H9 (cell line): ENCODE results near the gene AP3S2. TPM values are rescaled to one million over a fixed set of nuclear protein-coding genes. Genes with fewer than 3 reads are reported as not detected.

ENCODE experiments used
- DNase-seq: peaks from one replicate; pipeline ENCODE4 v3.0.0-alpha.2; 2017
- H2AFZ ChIP-seq: one replicate; pipeline ENCODE4 v1.6.1; 2013; ENCODE audit warnings: mild to moderate bottlenecking, low read length, control low read depth, moderate library complexity
- H2AK5ac ChIP-seq: 2 replicates; pipeline ENCODE4 v1.6.1; 2013; ENCODE audit warnings: low read length, control low read depth, mixed read lengths; ENCODE audit not compliant: insufficient read length
- H2BK120ac ChIP-seq: one replicate; pipeline ENCODE4 v1.6.1; 2013; ENCODE audit warnings: low read depth, mild to moderate bottlenecking, low read length, control low read depth, inconsistent platforms; ENCODE audit not compliant: poor library complexity, severe bottlenecking
- H2BK12ac ChIP-seq: 2 replicates; pipeline ENCODE4 v1.6.1; 2013; ENCODE audit warnings: low read length, control low read depth, mixed read lengths, low read depth; ENCODE audit not compliant: insufficient read length
- H2BK15ac ChIP-seq: 2 replicates; pipeline ENCODE4 v1.6.1; 2013; ENCODE audit warnings: low read depth, low read length, control low read depth
- H2BK20ac ChIP-seq: one replicate; pipeline ENCODE4 v1.6.1; 2013; ENCODE audit warnings: low read depth, mild to moderate bottlenecking, low read length, control low read depth, inconsistent platforms; ENCODE audit not compliant: poor library complexity, severe bottlenecking
- H2BK5ac ChIP-seq: 2 replicates; pipeline ENCODE4 v1.6.1; 2013; ENCODE audit warnings: low read length, control low read depth, mixed read lengths; ENCODE audit not compliant: insufficient read length
- H3K14ac ChIP-seq: 2 replicates; pipeline ENCODE4 v1.6.1; 2013; ENCODE audit warnings: low read length, control low read depth; ENCODE audit not compliant: insufficient read depth
- H3K18ac ChIP-seq: 2 replicates; pipeline ENCODE4 v1.6.1; 2013; ENCODE audit warnings: low read depth, mild to moderate bottlenecking, mixed read lengths, low read length, control low read depth; ENCODE audit not compliant: insufficient read length
- H3K23ac ChIP-seq: 2 replicates; pipeline ENCODE4 v1.6.1; 2013; ENCODE audit warnings: low read length, control low read depth, mixed read lengths, low read depth; ENCODE audit not compliant: insufficient read length
- H3K23me2 ChIP-seq: 2 replicates; pipeline ENCODE4 v1.6.1; 2013; ENCODE audit warnings: low read depth, mild to moderate bottlenecking, mixed read lengths, low read length, control low read depth; ENCODE audit not compliant: insufficient read length, poor library complexity, severe bottlenecking
- H3K27ac ChIP-seq: 2 replicates; pipeline ENCODE4 v1.5.1; 2013; ENCODE audit warnings: low read length, control low read depth, mixed read lengths, low read depth; ENCODE audit not compliant: insufficient read length
- H3K27me3 ChIP-seq: 2 replicates; pipeline ENCODE4 v1.6.1; 2013; ENCODE audit warnings: low read length, control low read depth, inconsistent platforms; ENCODE audit not compliant: insufficient read depth
- H3K4ac ChIP-seq: 2 replicates; pipeline ENCODE4 v1.6.1; 2013; ENCODE audit warnings: low read depth, mild to moderate bottlenecking, control low read depth, inconsistent platforms, low read length, moderate library complexity
- H3K4me1 ChIP-seq: 2 replicates; pipeline ENCODE4 v1.6.1; 2013; ENCODE audit warnings: low read length, control low read depth, inconsistent platforms; ENCODE audit not compliant: insufficient read depth
- H3K4me2 ChIP-seq: 2 replicates; pipeline ENCODE4 v1.6.1; 2013; ENCODE audit warnings: low read length, control low read depth, mixed read lengths; ENCODE audit not compliant: insufficient read length, insufficient read depth
- H3K56ac ChIP-seq: 2 replicates; pipeline ENCODE4 v1.6.1; 2013; ENCODE audit warnings: low read depth, mild to moderate bottlenecking, mixed read lengths, low read length, control low read depth; ENCODE audit not compliant: insufficient read length
- H3K79me1 ChIP-seq: 2 replicates; pipeline ENCODE4 v1.6.1; 2013; ENCODE audit warnings: low read depth, mild to moderate bottlenecking, moderate library complexity, low read length, control low read depth, inconsistent platforms; ENCODE audit not compliant: insufficient read depth, poor library complexity, severe bottlenecking
- H3K79me2 ChIP-seq: 2 replicates; pipeline ENCODE4 v1.6.1; 2013; ENCODE audit warnings: low read length, control low read depth, inconsistent platforms; ENCODE audit not compliant: insufficient read depth
- H3K9ac ChIP-seq: 2 replicates; pipeline ENCODE4 v1.6.1; 2013; ENCODE audit warnings: low read length, control low read depth, mixed read lengths; ENCODE audit not compliant: insufficient read length; ENCODE audit errors: extremely low read depth
- H3K9me3 ChIP-seq: one replicate; pipeline ENCODE4 v1.6.1; 2013; ENCODE audit warnings: low read depth, low read length, inconsistent platforms; ENCODE audit not compliant: control insufficient read depth
- H3T11ph ChIP-seq: one replicate; pipeline ENCODE4 v1.6.1; 2013; ENCODE audit warnings: mild to moderate bottlenecking, low read length, control low read depth, inconsistent platforms
- H4K20me1 ChIP-seq: one replicate; pipeline ENCODE4 v1.6.1; 2013; ENCODE audit not compliant: control insufficient read depth, insufficient read length, insufficient read depth
- H4K5ac ChIP-seq: 2 replicates; pipeline ENCODE4 v1.6.1; 2013; ENCODE audit warnings: low read depth, mild to moderate bottlenecking, mixed read lengths, low read length, control low read depth; ENCODE audit not compliant: insufficient read length
- H4K8ac ChIP-seq: replicated peaks from 2 replicates; pipeline ENCODE4 v1.6.1; 2013; ENCODE audit warnings: low read length, control low read depth, mixed read lengths, low read depth; ENCODE audit not compliant: insufficient read length
- H4K91ac ChIP-seq: 2 replicates; pipeline ENCODE4 v1.6.1; 2013; ENCODE audit warnings: low read depth, mild to moderate bottlenecking, moderate library complexity, mixed read lengths, low read length, control low read depth; ENCODE audit not compliant: insufficient read length
- H3K27ac Mint-ChIP-seq, 3 experiments: 2 replicates in 2 of 3; 3 replicates in 1 of 3; pipeline ENCODE4 v1.8.0; 2020 to 2021; ENCODE audit warnings: mixed read lengths in 3 of 3, mild to moderate bottlenecking in 1 of 3, moderate library complexity in 1 of 3
- H3K27me3 Mint-ChIP-seq: 2 replicates; pipeline ENCODE4 v1.8.0; 2021; ENCODE audit warnings: low read depth, mild to moderate bottlenecking, moderate library complexity, mixed read lengths
- H3K36me3 Mint-ChIP-seq, 3 experiments: 2 replicates in 2 of 3; 3 replicates in 1 of 3; pipeline ENCODE4 v1.8.0; 2020 to 2021; ENCODE audit warnings: low read depth in 3 of 3, mixed read lengths in 3 of 3; ENCODE audit not compliant: insufficient read depth in 1 of 3
- H3K4me1 Mint-ChIP-seq, 2 experiments: 2 replicates each; pipeline ENCODE4 v1.8.0; 2020; ENCODE audit warnings: mixed read lengths in 2 of 2
- H3K4me3 Mint-ChIP-seq, 2 experiments: 2 replicates in 1 of 2; 3 replicates in 1 of 2; pipeline ENCODE4 v1.8.0; 2020 to 2021; ENCODE audit warnings: mild to moderate bottlenecking in 2 of 2, mixed read lengths in 2 of 2, moderate library complexity in 1 of 2
- H3K9me3 Mint-ChIP-seq, 2 experiments: 2 replicates in 1 of 2; 3 replicates in 1 of 2; pipeline ENCODE4 v1.8.0; 2020; ENCODE audit warnings: mild to moderate bottlenecking in 2 of 2, mixed read lengths in 2 of 2, moderate library complexity in 1 of 2
- CTCF ChIP-seq: fragments of 200-600 bp; sonication (generic); conservative IDR thresholded peaks from 3 replicates; pipeline ENCODE4 v1.8.0; 2021; ENCODE audit warnings: antibody characterized with exemption, mild to moderate bottlenecking
- WGBS: extraction: QIAGEN DNeasy Blood & Tissue Kit; methylation state at CpG from one replicate; pipeline ENCODE4 v1.1.7; 2013; ENCODE audit warnings: missing lambda C conversion rate, low lambda C conversion rate, mixed read lengths; ENCODE audit not compliant: insufficient read length; ENCODE audit errors: extremely low coverage; 5-methylcytosine and 5-hydroxymethylcytosine counted together
- total RNA-seq: library from RNA; stranded (reverse); gene quantifications from 2 replicates; pipeline ENCODE4 v1.2.1, GENCODE V29; 2021

Gene AP3S2
- total RNA-seq, 1 experiment from 2014 or later = 33.9 TPM

GRCh38 chr15:89903015-89903857 lies 9.4 kb upstream of the AP3S2 start:
- no peak overlapping the region for H4K8ac ChIP-seq
- peaks cover 3 to 7% of the 10 kb centered on the region in 2 experiments for H3K4me1 Mint-ChIP-seq
- no peak overlapping the region for H3K14ac ChIP-seq
- no peak overlapping the region for H3K23ac ChIP-seq
- H3K27ac Mint-ChIP-seq = no peak overlapping the region
- peaks cover 0 to 5% (median 2%) of the 10 kb centered on the region in 3 experiments; a peak in 2 of 7 replicates for H3K36me3 Mint-ChIP-seq
- no peak overlapping the region for H4K5ac ChIP-seq
- no peak overlapping the region for H2AFZ ChIP-seq
- WGBS = no CpG with 5 or more reads among the region's 15 CpGs
- no peak overlapping the region for H3K4me2 ChIP-seq
- no peak overlapping the region for H3T11ph ChIP-seq
- H2BK5ac ChIP-seq = no peak overlapping the region
- no peak overlapping the region for H3K18ac ChIP-seq
- H2BK15ac ChIP-seq = no peak overlapping the region
- H3K23me2 ChIP-seq = no peaks in the 10 kb centered on the region
- no peak overlapping the region for H3K27ac ChIP-seq
- TF ChIP-seq CTCF = no peak
- no peak for DNase-seq
- no peaks in the 10 kb centered on the region for H3K79me2 ChIP-seq
- H3K27me3 ChIP-seq = no peaks in the 10 kb centered on the region
- H2BK120ac ChIP-seq = no peak overlapping the region
- no peaks in the 10 kb centered on the region for H3K9me3 Mint-ChIP-seq
- H3K56ac ChIP-seq = no peak overlapping the region
- no peak overlapping the region for H3K9ac ChIP-seq
- no peaks in the 10 kb centered on the region for H3K9me3 ChIP-seq
- no peaks in the 10 kb centered on the region for H3K79me1 ChIP-seq
- no peak overlapping the region for H4K91ac ChIP-seq
- H2AK5ac ChIP-seq = no peak overlapping the region
- H2BK20ac ChIP-seq = no peak overlapping the region
- no peak overlapping the region for H3K4ac ChIP-seq
- H3K4me3 Mint-ChIP-seq = no peak overlapping the region
- no peaks in the 10 kb centered on the region; the same call in 1 of the 2 replicates for H3K27me3 Mint-ChIP-seq
- no peak overlapping the region for H2BK12ac ChIP-seq
- H4K20me1 ChIP-seq = no peaks in the 10 kb centered on the region
- no peaks in the 10 kb centered on the region for H3K4me1 ChIP-seq
